NCI-H2196 treated with DMSO at 0.1 percent for 48 hours (cell line): ENCODE measurements around the gene KIAA1671.

Experiments
- DNase-seq: peaks from one replicate; lab custom pipeline; 2025; ENCODE audit not compliant: unreplicated experiment; lab: John Stamatoyannopoulos, UW

The KIAA1671 gene

GRCh38 chr22:25061605-25062376 is 109.3 kb downstream of the KIAA1671 start:
- no peak for DNase-seq

DNA sequence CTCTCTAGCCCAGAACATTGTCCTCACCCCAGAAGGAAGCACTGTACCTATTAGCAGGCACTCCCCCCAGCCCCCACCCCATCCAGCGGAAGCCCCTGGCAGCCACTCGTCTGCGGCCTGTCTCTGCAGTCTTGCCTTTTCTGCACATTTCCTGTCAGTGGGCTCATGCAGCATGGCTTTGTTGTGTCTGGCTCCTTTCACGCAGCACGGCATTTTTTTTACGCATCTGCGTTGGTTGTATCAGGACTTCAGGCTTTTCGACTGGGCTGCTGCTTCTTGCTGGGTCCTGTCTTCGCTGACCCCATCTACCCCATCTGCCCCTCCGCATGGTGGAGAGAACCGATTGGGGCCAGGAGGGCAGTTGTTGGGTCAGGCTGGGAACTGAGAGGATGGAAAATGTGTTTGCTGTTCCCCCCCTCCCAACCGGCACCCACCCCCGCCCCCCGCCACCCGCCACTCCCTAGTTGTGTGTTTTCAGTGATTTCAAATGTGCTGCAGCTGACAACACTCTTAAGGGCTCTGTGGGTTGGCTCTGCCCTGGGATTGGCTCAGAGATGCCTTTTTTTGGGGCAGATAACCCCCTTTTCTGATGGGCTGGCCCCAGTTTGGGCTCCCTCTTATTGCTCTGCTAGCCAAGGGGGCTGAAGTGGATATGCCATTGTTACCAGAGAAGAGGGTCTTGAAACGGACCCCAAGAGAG is 110.0 kb downstream of the KIAA1671 start:
- no peak for DNase-seq

DNA sequence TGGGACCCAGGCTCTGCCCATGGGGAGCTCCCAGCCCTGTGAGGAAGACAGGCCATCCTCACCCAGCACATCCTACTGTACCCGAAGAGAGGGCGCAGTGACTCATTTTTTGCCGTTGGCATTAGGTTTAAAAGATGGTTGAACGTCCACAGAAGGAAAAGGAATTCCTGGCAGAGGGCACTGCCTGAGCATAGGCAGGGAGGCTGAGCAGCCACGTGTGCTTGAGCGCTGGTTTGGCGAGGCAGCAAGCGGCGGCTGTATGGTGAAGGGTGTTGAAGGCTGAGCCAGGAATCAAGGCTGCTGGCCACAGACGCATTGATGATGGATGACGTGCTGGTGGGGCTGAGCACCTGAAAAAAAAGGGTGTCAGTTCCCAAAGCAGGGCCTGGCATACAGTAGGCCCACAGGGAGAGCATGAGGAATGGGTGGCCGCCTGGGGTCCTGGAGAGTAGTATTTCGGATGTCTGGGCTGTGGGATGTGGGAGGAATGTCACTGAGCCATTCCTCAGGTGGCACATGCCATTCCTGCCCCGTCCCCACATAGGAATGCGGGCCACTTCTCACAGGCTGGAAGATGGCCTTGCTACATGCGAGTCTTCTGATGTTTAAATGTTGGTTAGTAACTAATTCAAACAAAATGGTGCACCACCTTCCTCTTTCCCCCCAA is 112.5 kb downstream of the KIAA1671 start:
- DNase-seq, result no peak

- DNase-seq, result no peak
Measured at GRCh38 chr22:25066861-25067435, 114.4 kb downstream of the KIAA1671 start.

DNA sequence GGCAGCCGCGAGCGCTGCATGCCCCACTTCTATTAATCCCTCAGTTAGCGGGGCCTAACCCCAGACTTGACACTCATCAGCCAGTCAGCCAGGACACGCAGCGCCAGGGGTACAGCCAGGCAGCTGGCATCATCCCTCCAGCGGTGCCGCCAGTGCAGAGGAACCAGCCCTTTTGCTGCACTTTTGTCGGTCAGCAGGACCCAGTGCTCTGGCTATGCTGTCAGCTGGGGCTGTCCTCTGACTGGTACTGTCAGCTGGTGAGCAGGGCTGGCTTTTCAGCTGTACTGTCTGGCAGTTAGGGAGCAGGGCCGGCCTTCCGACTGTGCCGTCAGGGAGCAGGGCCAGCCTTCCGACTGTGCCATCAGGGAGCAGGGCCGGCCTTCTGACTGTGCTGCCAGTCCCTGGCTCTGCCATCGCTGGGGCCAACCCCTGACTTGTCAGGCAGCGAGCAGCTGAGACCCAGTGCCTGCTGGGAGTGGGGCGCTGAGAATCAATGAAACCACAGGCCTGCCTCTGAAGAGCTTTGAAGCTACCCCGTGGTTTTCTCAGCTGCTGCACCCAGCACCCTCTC is 115.4 kb downstream of the KIAA1671 start:
- no peak for DNase-seq

DNA sequence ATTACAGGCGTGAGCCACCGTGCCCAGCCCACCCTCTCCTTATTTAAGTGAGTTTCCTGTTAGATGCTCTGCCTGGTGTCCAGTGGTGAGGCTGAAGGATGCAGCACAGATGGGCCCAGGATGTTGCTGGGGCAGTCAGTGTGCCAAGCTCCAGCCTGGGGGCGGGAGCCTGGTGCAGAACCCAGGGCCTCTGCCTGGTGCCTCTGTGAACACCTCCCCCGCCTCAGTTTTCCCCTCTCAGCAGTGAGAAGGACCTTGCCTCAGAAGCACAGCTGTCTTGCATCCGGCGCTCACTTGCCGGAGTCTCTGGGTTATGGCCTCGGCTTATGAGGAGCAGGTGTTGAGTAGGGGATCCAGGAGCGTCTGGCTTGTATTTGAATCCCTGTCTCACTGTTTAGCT is 116.2 kb downstream of the KIAA1671 start:
- DNase-seq, result no peak

DNA sequence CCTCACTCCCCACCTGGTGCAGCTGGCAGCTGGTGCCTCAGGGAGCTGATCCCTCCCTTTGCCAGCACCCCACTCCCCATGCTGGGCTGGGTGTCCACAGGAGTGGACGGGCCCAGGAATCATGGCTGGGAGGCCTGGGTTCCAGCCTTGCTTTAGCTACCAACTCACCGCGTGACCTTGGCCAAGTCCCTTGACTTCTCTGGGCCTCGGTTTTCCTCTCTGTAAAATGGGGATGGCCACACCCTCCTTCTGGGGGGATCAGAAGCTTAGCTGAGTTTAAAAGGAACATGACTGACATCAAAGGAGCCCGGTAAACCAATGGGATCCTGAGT is 116.9 kb downstream of the KIAA1671 start:
- no peak for DNase-seq

- no peak for DNase-seq
Measured at GRCh38 chr22:25069758-25070481, 117.4 kb downstream of the KIAA1671 start.

DNA sequence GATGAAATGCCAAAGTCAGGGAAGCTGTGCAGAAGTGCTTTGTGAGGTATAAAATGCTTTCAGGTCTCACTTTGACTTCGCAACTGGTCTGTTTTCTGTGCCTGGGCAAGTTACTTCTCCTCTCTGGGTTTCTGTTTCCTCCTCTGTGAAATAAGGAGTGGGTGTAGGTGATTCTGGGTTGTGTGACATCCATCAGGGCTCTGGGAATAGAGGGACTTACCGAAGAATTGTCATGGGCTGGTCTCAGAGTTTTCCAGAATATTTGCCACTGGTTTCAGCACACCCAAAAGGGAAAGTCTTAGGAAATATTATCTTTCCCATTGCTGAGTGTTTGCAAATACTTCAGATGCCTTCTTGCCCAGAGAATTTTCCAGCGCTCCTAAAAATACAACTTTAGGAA is 118.4 kb downstream of the KIAA1671 start:
- DNase-seq, result no peak

DNA sequence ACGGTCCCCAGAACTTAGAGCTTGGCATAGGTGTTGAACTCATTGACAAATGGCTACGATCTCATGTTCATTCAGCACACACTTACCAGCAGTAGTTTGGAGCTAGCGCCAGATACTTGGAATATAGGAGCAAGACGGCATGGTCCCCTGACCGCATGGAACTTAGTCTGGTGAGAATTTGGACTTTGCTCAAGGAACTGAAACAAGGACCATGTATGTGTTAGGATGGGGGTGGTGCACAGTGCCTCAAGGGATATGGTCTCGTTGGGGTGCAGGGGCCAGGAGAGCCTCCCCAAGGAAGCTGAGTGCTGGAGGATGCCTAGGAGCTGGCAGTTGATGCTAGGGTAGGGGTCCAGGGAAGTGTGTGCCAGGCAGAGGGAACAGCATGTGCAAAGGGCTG is 119.2 kb downstream of the KIAA1671 start:
- DNase-seq, result no peak

- DNase-seq, result no peak
Measured at GRCh38 chr22:25072406-25072805, 119.9 kb downstream of the KIAA1671 start.

- DNase-seq, result no peak
Measured at GRCh38 chr22:25076336-25076735, 123.8 kb downstream of the KIAA1671 start.

GRCh38 chr22:25077056-25077455 is 124.5 kb downstream of the KIAA1671 start:
- no peak for DNase-seq

- no peak for DNase-seq
Measured at GRCh38 chr22:25077964-25078363, 125.4 kb downstream of the KIAA1671 start.

DNA sequence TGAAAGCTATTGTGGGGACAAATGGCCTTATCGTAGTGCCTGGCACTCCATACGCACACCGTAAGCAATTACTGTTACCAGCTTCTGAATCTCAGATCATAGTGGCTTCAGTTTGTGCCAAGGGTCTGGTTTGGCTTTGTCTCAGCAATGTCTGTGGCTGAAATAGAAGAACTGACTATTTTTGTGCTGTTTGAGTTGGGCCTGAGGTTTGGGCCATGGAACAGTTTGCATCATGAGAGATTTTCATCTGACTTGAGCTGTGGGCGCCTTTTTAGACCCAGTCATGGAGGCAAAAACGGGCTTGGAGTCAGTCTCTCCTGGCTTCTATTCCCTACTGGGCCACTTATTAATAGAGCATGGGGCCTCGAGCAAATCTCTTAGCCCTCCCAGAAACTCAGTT is 126.1 kb downstream of the KIAA1671 start:
- no peak for DNase-seq

DNA sequence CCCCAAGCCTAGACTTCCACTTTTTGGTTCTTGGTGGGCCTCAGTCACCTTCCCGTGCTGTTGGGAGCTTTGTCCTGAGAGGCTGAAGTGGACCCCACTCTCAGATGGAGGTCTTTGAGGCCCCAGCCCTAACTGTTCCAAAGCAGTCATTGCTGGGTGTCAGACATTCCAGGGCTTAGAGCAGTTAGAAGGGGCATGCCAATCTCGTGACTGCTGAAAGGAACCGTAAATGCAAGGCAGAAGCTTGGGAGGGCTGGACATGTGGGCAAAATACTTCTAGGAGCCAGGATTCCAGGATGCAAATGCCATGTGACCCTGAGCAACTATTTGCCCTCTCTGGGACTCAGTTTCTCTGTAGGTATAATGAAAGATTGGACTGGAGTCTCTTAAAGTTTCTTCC is 128.3 kb downstream of the KIAA1671 start:
- no peak for DNase-seq

DNA sequence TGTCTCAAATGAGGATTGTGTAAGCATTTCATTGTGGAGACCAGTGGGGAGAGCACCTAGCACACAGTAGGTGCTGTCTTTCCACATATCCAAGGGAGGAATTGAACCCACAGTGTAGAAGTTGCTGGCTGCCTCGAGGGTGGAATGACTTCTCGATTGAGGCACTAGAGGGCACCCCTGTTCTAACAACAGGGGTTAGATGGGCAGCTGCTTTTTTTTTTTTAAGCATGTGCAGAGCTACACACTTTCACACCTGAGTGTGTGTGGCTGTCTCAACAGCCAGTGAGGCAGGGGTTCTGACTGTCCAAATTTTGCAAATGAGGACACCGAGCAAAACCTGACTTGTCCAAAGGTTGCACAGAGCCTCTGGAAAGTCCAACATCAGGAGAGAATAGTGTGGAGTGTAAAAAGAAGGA is 128.9 kb downstream of the KIAA1671 start:
- no peak for DNase-seq

- DNase-seq, result no peak
Measured at GRCh38 chr22:25082096-25082495, 129.6 kb downstream of the KIAA1671 start.

DNA sequence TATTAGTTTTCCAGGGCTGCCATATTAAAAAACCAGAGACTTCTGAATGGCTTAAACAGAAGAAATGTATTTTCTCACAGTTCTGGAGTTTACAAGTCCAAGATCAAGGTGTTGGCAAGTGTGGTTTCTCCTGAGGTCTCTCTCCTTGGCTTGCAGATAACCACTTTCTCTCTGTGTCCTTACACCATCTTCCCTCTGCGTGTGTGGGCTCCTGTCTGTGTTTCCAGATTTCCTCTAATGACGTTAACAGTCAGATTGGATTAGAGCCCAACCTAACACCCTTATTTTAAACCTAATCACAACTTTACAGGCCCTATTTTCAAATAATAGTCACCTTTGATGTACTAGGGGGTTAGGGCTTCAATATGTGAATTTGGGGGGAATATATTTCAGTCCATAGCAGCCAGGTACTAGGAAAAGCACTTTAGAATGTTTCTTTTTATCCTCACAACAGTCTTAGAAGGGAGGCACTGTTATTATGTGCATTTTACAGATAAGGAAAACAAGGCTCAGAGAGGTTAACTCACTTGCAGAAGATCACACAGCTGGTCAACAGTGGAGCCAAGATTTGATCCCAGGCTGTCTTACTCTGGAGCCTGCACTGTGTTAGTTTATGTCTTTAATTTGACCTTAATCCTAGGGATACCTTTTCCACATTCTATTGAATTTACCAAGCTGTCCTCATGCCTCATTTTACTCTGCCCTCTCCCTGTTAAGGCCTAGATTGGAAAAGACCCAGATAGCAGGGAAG is 130.7 kb downstream of the KIAA1671 start:
- no peak for DNase-seq

DNA sequence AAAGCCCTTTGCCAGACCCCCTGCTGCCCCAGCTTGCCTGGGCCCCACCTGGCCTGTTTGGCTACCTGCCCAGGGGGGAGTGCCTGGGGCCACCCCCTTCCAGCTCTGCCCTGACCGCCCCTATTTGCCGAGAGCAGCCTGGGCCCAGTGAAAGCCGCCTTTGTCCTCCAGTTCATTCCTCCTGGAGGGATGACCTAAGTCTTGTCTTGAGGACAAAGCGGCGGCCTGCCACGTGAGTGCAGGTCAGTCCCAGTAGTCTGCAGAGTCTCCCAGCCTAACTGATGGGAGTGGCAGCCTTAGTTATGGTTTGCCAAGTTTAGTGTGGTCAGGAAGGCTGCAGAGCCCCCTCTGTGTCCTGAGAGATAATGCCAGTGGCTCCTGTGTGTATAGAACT is 131.3 kb downstream of the KIAA1671 start:
- peak; percentile 16 for DNase-seq
